Trophoblast cell (in vitro differentiated cells and primary cell): ENCODE measurements around the gene NTN4.
"Not testable (repeated sequence)": the region's sequence is repeated elsewhere in the genome, so short reads cannot be mapped to it uniquely, and the experiment has no call there.

Experiments
- DNase-seq, 2 donors: peaks; one replicate each; pipeline ENCODE4 v3.0.0-alpha.2; 2016
- H2AFZ ChIP-seq: 2 replicates; pipeline ENCODE4 v1.6.1; 2013; ENCODE audit warnings: low read length, moderate library complexity, mild to moderate bottlenecking; ENCODE audit not compliant: insufficient read depth, poor library complexity
- H2AK5ac ChIP-seq: 2 replicates; pipeline ENCODE4 v1.6.1; 2013; ENCODE audit warnings: mild to moderate bottlenecking, low read length
- H2BK120ac ChIP-seq: 2 replicates; pipeline ENCODE4 v1.6.1; 2013; ENCODE audit warnings: low read length, mild to moderate bottlenecking, moderate library complexity; ENCODE audit not compliant: insufficient read depth, poor library complexity
- H2BK12ac ChIP-seq: 2 replicates; pipeline ENCODE4 v1.6.1; 2013; ENCODE audit warnings: mild to moderate bottlenecking, low read length, moderate library complexity
- H2BK5ac ChIP-seq: 2 replicates; pipeline ENCODE4 v1.6.1; 2013; ENCODE audit warnings: low read length, low read depth, moderate library complexity, mild to moderate bottlenecking; ENCODE audit not compliant: poor library complexity
- H3K14ac ChIP-seq: 2 replicates; pipeline ENCODE4 v1.6.1; 2013; ENCODE audit warnings: mild to moderate bottlenecking, low read length
- H3K18ac ChIP-seq: 2 replicates; pipeline ENCODE4 v1.6.1; 2013; ENCODE audit warnings: mild to moderate bottlenecking, low read length
- H3K23ac ChIP-seq: 2 replicates; pipeline ENCODE4 v1.6.1; 2013; ENCODE audit warnings: low read length
- H3K27ac ChIP-seq: 2 replicates; pipeline ENCODE4 v1.5.1; 2013; ENCODE audit warnings: low read depth, mild to moderate bottlenecking, inconsistent platforms, low read length, moderate library complexity
- H3K27me3 ChIP-seq: 2 replicates; pipeline ENCODE4 v1.6.1; 2013; ENCODE audit warnings: inconsistent platforms, mild to moderate bottlenecking, low read length, moderate library complexity; ENCODE audit not compliant: insufficient read depth
- H3K36me3 ChIP-seq, 2 experiments: 1 replicate in 1 of 2; 2 replicates in 1 of 2; pipeline ENCODE4 v1.6.1; 2013; ENCODE audit warnings: low read length in 2 of 2, mild to moderate bottlenecking in 2 of 2, moderate library complexity in 1 of 2; ENCODE audit not compliant: insufficient read depth in 2 of 2, control insufficient read depth in 1 of 2
- H3K4ac ChIP-seq: 2 replicates; pipeline ENCODE4 v1.6.1; 2013; ENCODE audit warnings: low read depth, mild to moderate bottlenecking, low read length, moderate library complexity
- H3K4me1 ChIP-seq, 2 experiments: 1 replicate in 1 of 2; 2 replicates in 1 of 2; pipeline ENCODE4 v1.6.1; 2013; ENCODE audit warnings: low read length in 2 of 2, mild to moderate bottlenecking in 2 of 2, moderate library complexity in 1 of 2; ENCODE audit not compliant: insufficient read depth in 2 of 2, control insufficient read depth in 1 of 2
- H3K4me2 ChIP-seq: 2 replicates; pipeline ENCODE4 v1.6.1; 2013; ENCODE audit warnings: inconsistent platforms, mild to moderate bottlenecking, low read length, moderate library complexity
- H3K4me3 ChIP-seq: 2 replicates; pipeline ENCODE4 v1.5.1; 2013; ENCODE audit warnings: mild to moderate bottlenecking, low read depth, low read length, inconsistent platforms
- H3K79me1 ChIP-seq: one replicate; pipeline ENCODE4 v1.6.1; 2013; ENCODE audit warnings: low read length
- H3K79me2 ChIP-seq: 2 replicates; pipeline ENCODE4 v1.6.1; 2013; ENCODE audit warnings: low read length, mild to moderate bottlenecking; ENCODE audit not compliant: control insufficient read depth, insufficient read depth, poor library complexity
- H3K9ac ChIP-seq: 2 replicates; pipeline ENCODE4 v1.6.1; 2013; ENCODE audit warnings: mild to moderate bottlenecking, low read length
- H3K9me3 ChIP-seq: 2 replicates; pipeline ENCODE4 v1.6.1; 2013; ENCODE audit warnings: low read depth, mild to moderate bottlenecking, control low read depth, inconsistent platforms, low read length; ENCODE audit not compliant: insufficient read depth
- H4K12ac ChIP-seq: 2 replicates; pipeline ENCODE4 v1.6.1; 2013; ENCODE audit warnings: low read depth, mild to moderate bottlenecking, low read length, moderate library complexity
- H4K8ac ChIP-seq: 2 replicates; pipeline ENCODE4 v1.6.1; 2013; ENCODE audit warnings: low read depth, mild to moderate bottlenecking, low read length, moderate library complexity
- H4K91ac ChIP-seq: one replicate; pipeline ENCODE4 v1.6.1; 2013; ENCODE audit warnings: low read depth, mild to moderate bottlenecking, low read length, moderate library complexity
- WGBS: extraction: QIAGEN DNeasy Blood & Tissue Kit; methylation state at CpG from one replicate; pipeline ENCODE4 v1.1.7; 2013; ENCODE audit warnings: missing lambda C conversion rate; ENCODE audit not compliant: insufficient read length, insufficient coverage; ENCODE audit errors: extremely low coverage; 5-methylcytosine and 5-hydroxymethylcytosine counted together

NTN4 gene

GRCh38 chr12:95820096-95820703, 29.6 kb upstream of the NTN4 start:
- no peak overlapping the region for H2BK5ac ChIP-seq
- no peak overlapping the region for H2BK12ac ChIP-seq
- H2AFZ ChIP-seq = no peak overlapping the region
- no CpG with 5 or more reads among the region's 1 CpG for WGBS
- no peak overlapping the region for H2AK5ac ChIP-seq
- H3K27me3 ChIP-seq = no peaks in the 10 kb centered on the region
- H4K91ac ChIP-seq = no peak overlapping the region
- H2BK120ac ChIP-seq = no peak overlapping the region
- H3K4ac ChIP-seq = no peak overlapping the region
- no peaks in the 10 kb centered on the region for H3K9me3 ChIP-seq
- no peak overlapping the region for H4K8ac ChIP-seq
- H3K9ac ChIP-seq = no peak overlapping the region
- H3K4me1 ChIP-seq = no peaks in the 10 kb centered on the region
- H3K4me2 ChIP-seq = no peak overlapping the region
- H3K27ac ChIP-seq = no peak overlapping the region
- no peaks in the 10 kb centered on the region for H3K36me3 ChIP-seq
- H4K12ac ChIP-seq = no peak overlapping the region
- peak in 1 of 2 donors; percentile 57 for DNase-seq
- no peak overlapping the region for H3K18ac ChIP-seq
- no peaks in the 10 kb centered on the region for H3K79me1 ChIP-seq
- H3K14ac ChIP-seq = no peak overlapping the region
- no peak overlapping the region for H3K4me3 ChIP-seq
- H3K23ac ChIP-seq = no peak overlapping the region
- H3K79me2 ChIP-seq = no peaks in the 10 kb centered on the region

GRCh38 chr12:95815632-95816212, 25.2 kb upstream of the NTN4 start:
- Histone ChIP-seq H3K9me3 (no peaks in the 10 kb centered on the region), H3K79me1 (no peaks in the 10 kb centered on the region), H3K79me2 (no peaks in the 10 kb centered on the region), H4K12ac (no peak overlapping the region), H4K8ac (no peak overlapping the region), H3K23ac (no peak overlapping the region), H2AK5ac (no peak overlapping the region), H3K36me3 (no peaks in the 10 kb centered on the region), H2AFZ (no peak overlapping the region), H2BK120ac (no peak overlapping the region), H3K18ac (no peak overlapping the region), H3K14ac (no peak overlapping the region), H2BK12ac (no peak overlapping the region), H3K9ac (no peak overlapping the region), H2BK5ac (no peak overlapping the region), H3K4me2 (no peak overlapping the region), H3K4ac (no peak overlapping the region), H3K4me3 (no peak overlapping the region), H4K91ac (no peak overlapping the region), H3K27me3 (no peaks in the 10 kb centered on the region), H3K27ac (no peak overlapping the region), H3K4me1 (no peaks in the 10 kb centered on the region)
- WGBS = no CpG with 5 or more reads among the region's 5 CpGs
- peak in 1 of 2 donors; percentile 52 for DNase-seq

- not testable (repeated sequence) for H3K27me3 ChIP-seq, H2BK120ac ChIP-seq, H3K79me1 ChIP-seq
Observed at GRCh38 chr12:95812155-95812554, 21.6 kb upstream of the NTN4 start.

GRCh38 chr12:95810411-95810810, 19.8 kb upstream of the NTN4 start:
- H2BK12ac ChIP-seq = no peak overlapping the region
- H4K12ac ChIP-seq = no peak overlapping the region
- no peak overlapping the region for H3K4ac ChIP-seq
- no peak overlapping the region for H3K14ac ChIP-seq
- no peak overlapping the region for H4K8ac ChIP-seq
- no peak overlapping the region for H2AK5ac ChIP-seq
- H3K27me3 ChIP-seq = no peaks in the 10 kb centered on the region
- no peak overlapping the region for H2BK120ac ChIP-seq
- no peak overlapping the region for H3K4me2 ChIP-seq
- no peak overlapping the region for H2BK5ac ChIP-seq
- H3K18ac ChIP-seq = no peak overlapping the region
- peak in 1 of 2 donors; percentile 56 for DNase-seq
- H3K79me2 ChIP-seq = no peaks in the 10 kb centered on the region
- H4K91ac ChIP-seq = no peak overlapping the region
- no peaks in the 10 kb centered on the region for H3K36me3 ChIP-seq
- H3K9me3 ChIP-seq = no peaks in the 10 kb centered on the region
- no peaks in the 10 kb centered on the region for H3K79me1 ChIP-seq
- H3K4me1 ChIP-seq = no peaks in the 10 kb centered on the region
- no peak overlapping the region for H3K23ac ChIP-seq
- H3K4me3 ChIP-seq = no peak overlapping the region
- no peak overlapping the region for H3K9ac ChIP-seq
- H3K27ac ChIP-seq = no peak overlapping the region
- H2AFZ ChIP-seq = no peak overlapping the region
- WGBS = no CpG with 5 or more reads among the region's 2 CpGs

More at GRCh38 chr12:95812155-95812554, 21.6 kb upstream of the NTN4 start:
- not testable (repeated sequence) for H3K4me2 ChIP-seq, H3K9me3 ChIP-seq, H3K9ac ChIP-seq, H2AFZ ChIP-seq, H4K91ac ChIP-seq, H3K23ac ChIP-seq, H3K4me3 ChIP-seq, H2BK12ac ChIP-seq, H2BK5ac ChIP-seq, H4K12ac ChIP-seq, H3K4me1 ChIP-seq, H3K27ac ChIP-seq, H3K18ac ChIP-seq, H3K79me2 ChIP-seq, H2AK5ac ChIP-seq, H3K36me3 ChIP-seq, H3K4ac ChIP-seq, H4K8ac ChIP-seq, H3K14ac ChIP-seq
- no CpG with 5 or more reads among the region's 4 CpGs for WGBS
- DNase-seq = peak in 1 of 2 donors; percentile 18
